Activated T-cell treated with anti-CD3 and anti-CD28 coated beads, Interleukin-2, amount 50 U/mL, for 48 hours (primary cell): ENCODE results near the gene BCDIN3D.
"Not testable (repeated sequence)": the region's sequence is repeated elsewhere in the genome, so short reads cannot be mapped to it uniquely, and the experiment has no call there.

Experiments
- DNase-seq, 2 experiments: peaks; one replicate each; pipeline ENCODE4 v3.0.0-alpha.2; 2020

Gene BCDIN3D

DNA sequence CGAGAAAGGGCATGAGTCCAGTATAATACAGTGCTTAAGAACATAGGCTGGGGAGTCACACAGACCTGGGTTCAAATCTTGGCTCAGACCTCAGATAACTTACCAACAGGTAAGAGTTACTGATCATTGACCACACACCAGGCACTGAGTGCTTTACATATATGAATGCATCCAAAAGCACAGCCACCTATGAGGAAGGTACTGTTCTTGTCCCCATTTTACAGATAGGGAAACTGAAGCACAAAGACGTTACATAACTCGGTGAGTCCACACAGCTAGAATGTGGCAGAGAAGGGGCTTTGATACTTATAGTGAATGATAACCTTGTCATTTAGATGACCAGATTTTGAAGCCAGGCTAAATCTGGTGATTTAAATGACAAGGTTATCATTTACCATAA lies 33.2 kb upstream of the BCDIN3D start:
- DNase-seq, result no peak

DNA sequence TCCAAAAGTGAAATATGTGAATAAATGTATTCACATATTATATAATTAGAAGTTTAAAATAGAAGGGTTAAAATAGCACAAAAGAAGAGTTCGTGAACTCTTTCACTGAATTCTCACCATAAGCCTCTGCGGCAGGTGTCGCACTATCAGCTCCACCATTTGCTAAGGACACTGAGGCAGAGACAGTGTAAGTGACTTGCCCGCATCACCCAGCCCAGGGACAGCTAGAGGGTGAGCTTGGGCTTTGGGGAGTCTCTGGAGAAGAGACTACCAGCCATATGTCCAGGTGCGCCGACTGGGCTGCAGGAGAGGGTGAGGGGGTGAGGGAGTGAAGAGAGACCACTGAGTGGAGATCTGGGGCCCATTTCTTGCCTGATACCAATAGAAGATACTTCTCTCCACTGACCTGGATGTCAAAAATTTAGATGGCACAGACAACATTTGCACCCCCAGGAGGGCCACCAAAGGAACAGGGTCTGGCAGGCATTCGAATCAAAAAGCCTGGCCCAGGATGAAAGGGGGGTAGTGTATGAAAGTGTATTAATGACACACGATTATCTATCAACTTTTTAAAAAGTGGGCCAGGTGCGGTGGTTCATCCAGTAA lies 32.3 kb upstream of the BCDIN3D start:
- DNase-seq, result no peak

DNA sequence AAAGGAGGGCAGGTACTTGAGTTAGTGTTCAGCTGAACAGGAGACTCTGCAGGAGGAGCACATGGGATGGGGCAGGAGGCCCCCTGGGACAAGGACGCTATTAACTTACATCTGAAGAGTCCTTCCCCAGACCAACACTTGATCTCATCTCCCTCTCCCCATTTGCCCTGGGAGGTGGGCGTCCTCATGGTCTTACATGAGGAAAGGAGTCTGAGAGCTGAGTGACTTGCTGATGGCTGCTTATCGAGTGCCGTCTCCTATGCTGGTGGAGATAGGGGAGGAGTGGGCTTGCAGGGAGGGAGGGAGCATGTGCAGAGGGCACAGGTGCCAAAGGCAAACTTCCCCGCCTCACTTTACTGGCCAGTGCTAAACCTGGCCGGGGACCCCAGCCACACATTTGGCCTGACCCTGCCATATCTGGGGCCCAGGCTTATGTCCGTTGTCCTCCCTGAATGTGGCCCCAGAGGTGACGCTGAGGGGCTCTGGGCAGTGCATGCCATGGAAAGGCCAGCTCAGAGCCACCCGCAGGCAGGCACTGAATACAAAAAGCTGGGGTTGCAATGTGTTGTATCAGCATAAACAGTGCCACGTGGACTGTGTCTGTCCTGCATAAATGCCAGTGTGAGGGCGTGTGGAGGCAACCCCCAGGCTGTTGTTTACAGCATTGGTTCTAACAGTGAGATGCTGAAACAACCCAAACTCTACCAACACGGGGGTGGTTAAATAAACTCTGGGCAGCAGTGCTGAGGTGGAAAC lies 31.4 kb upstream of the BCDIN3D start:
- no peak for DNase-seq

DNA sequence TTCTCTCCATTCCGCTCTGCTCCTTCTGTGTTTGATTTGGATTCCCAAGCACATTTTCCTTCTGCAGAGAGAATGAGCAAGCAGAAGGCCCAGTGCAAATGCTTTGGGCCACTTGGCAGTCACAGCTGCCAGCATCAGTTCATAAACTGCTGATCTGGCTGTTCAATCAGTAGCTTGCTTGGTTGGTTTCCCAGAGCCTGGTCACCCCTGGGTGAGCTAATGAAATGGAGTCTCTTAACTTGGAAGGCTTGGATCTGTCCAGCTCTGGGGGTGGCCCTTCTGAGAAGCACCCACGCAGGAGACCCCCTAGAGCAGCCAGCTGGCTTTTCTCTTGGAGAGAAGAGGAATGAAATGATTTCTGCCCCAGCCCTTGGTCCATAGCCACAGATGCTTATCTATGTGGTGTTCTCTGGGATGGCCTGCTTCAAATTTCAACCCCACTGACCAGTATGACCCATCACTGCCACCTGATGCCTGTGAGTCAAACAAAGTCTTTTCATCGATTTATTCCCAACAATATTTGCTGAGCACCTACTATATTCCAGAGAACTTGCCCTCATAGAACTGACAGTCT lies 30.5 kb upstream of the BCDIN3D start:
- no peak for DNase-seq

DNA sequence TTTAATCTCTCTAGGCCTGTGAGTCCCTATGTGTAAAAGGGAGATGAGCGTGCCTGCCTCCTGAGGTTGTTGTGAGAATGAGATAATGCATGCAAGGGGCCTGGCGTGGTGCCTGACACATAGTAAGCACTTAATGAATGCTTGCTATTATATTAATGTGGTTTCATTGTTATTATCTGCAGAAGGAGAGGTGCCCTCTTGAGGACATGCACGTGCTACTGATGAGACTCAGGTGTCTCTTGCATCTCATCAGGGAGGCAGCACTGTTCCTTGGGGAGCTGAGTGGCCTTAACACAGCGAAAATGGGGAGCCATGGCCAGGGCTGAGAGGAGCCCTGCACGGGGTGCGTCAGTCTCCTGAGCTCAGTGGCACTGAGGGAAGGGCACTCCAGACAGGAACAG lies 29.9 kb upstream of the BCDIN3D start:
- no peak for DNase-seq

DNA sequence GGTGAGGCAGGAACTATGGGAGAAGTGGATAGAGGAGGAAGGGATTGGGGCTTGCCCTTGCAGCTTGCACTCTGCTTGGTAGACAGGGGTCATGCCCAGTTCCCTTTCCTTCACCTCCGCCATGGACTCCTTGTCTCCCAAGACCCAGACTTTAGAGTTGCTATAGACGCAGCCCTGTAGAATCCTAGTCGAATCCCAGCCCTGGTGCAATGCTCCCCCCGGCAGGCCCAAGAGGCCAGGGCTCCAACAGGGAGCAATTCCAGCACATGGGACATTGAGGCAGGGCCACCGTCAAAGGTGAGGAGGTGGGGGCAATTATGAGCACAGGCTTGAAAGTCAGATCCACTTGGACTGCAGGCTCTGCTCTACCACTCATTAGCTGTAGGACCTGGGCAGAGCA lies 29.5 kb upstream of the BCDIN3D start:
- no peak for DNase-seq

DNA sequence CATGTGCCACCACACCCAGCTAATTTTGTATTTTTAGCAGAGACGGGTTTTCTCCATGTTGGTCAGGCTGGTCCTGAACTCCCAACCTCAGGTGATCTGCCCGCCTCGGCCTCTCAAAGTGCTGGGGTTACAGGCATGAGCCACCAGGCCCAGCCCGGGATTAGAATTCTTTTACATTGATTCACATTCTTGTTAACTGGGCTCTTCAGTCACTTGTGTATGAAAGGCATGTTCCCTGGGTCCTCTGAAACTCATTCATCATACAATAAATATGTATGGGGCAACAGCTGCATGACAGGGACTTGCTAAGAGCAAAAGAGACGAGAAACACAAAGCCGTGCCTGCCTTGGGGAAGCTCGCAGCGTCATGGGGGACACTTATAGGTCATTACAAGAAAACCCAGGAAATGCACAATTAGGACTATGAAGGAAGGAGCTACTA lies 28.9 kb upstream of the BCDIN3D start:
- not testable (repeated sequence) for DNase-seq

- no peak for DNase-seq
These were observed 28.3 kb upstream of the BCDIN3D start for GRCh38 chr12:49871263-49871561.

DNA sequence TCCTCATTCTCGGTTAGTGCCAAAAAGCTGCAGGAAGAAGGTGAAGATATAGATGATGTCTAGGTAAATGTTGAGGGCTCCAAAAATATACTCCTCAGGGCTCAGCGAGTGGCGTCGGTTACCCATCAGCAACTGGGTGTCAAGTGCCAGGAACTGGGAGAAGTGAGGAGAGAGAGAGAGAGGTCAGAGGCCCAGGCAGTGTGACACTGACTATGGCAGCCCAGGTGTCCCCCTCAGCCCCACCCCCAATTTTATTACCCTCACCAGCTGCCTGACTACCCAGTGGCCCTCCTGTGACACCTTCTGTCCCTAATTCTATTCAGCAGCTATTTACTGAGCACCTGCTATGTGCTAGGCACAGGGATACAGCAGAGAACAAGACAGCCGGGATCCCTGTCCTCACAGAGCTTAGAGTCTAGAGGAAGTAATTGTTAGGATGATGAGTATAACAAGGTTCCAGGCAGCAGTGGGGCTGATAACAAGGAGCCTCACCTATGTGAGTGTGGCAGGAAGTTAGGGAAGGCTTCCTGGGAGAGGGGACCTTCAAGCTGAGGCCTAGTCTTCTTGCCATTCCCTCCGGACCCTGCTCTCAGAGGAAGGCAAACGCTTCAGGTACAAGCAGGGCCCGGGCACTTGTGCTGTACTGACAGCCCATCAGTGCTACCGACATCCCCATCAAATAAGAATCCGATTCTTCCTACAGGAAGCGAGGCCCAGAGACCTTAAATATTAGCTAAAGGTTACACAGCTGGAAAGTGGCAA lies 27.8 kb upstream of the BCDIN3D start:
- DNase-seq, result no peak

- no peak for DNase-seq
These were observed 27.1 kb upstream of the BCDIN3D start for GRCh38 chr12:49869816-49870500.

GRCh38 chr12:49868952-49869815 lies 26.3 kb upstream of the BCDIN3D start:
- DNase-seq, result no peak

- no peak for DNase-seq
These were observed 25.5 kb upstream of the BCDIN3D start for GRCh38 chr12:49868449-49868848.

- DNase-seq, result no peak
These were observed 24.9 kb upstream of the BCDIN3D start for GRCh38 chr12:49867570-49868341.

GRCh38 chr12:49866859-49867569 lies 24.1 kb upstream of the BCDIN3D start:
- DNase-seq, result peak; percentile 88

- DNase-seq, result no peak
These were observed 22.9 kb upstream of the BCDIN3D start for GRCh38 chr12:49865782-49866135.

GRCh38 chr12:49865109-49865781 lies 22.3 kb upstream of the BCDIN3D start:
- no peak for DNase-seq

- DNase-seq, result no peak
These were observed 21.8 kb upstream of the BCDIN3D start for GRCh38 chr12:49864798-49865090.

GRCh38 chr12:49863946-49864797 lies 21.3 kb upstream of the BCDIN3D start:
- DNase-seq, result no peak

DNA sequence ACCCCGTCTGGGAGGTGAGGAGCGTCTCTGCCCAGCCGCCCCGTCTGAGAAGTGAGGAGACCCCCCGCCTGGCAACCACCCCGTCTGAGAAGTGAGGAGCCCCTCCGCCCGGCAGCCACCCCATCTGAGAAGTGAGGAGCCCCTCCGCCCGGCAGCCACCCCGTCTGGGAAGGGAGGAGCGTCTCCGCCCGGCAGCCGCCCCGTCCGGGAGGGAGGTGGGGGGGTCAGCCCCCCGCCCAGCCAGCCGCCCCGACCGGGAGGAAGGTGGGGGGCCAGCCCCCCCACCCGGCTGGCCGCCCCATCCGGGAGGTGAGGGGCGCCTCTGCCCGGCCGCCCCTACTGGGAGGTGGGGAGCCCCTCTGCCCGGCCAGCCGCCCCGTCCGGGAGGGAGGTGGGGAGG lies 18.0 kb upstream of the BCDIN3D start:
- DNase-seq, result not testable (repeated sequence)
